ENCODE results near the gene FGF3.

DNA sequence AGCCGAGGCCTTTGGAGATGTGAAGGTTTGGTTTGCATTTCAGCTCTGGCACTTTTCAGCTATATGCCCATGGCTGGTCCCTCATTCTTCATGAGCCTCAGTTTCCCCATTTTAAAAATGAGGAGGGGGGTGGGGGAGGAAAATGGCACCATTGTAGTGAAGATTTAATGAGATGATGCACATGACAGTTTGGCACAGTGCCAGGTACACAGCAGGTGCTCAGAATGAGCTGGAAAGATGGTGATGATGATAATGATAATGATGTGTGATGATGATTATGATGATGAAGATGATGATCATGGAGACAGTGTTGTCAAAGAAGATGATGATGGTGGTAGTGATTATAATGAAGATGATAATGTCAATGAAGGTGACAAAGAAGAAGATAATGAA lies 24.3 kb upstream of the FGF3 start:
- TF ChIP-seq EP300 (IDR thresholded peaks at IDR 0.05; ENCODE audit: borderline replicate concordance) (no peak), YY1 (IDR thresholded peaks at IDR 0.05; ENCODE audit: low read depth) (no peak), MAX (IDR thresholded peaks at IDR 0.05) (no peak), RAD21 (IDR thresholded peaks at IDR 0.05; ENCODE audit: low read depth) (no peak)
